Duodenal mucosa (tissue), 2 donors: ENCODE measurements around the gene MMS19.
A peak's percentile ranks its signal among the peaks of the same experiment; 100 is the strongest.
"Not testable (repeated sequence)": the region's sequence is repeated elsewhere in the genome, so short reads cannot be mapped to it uniquely, and the experiment has no call there.

ENCODE experiments used
- H3K27ac ChIP-seq: one replicate; pipeline ENCODE4 v1.7.0; 2013; ENCODE audit warnings: low read depth, low read length
- H3K27me3 ChIP-seq, 2 donors: one replicate each; pipeline ENCODE4 v1.7.0; 2013; ENCODE audit warnings: low read length in 2 of 2, control low read depth in 1 of 2; ENCODE audit not compliant: insufficient read depth in 2 of 2, control insufficient read depth in 1 of 2
- H3K36me3 ChIP-seq, 2 donors: one replicate each; pipeline ENCODE4 v1.7.0; 2013; ENCODE audit warnings: low read length in 2 of 2, control low read depth in 1 of 2; ENCODE audit not compliant: insufficient read depth in 2 of 2, control insufficient read depth in 1 of 2
- H3K4me1 ChIP-seq, 2 donors: one replicate each; pipeline ENCODE4 v1.7.0; 2013; ENCODE audit warnings: low read length in 2 of 2, control low read depth in 1 of 2; ENCODE audit not compliant: insufficient read depth in 2 of 2, control insufficient read depth in 1 of 2
- H3K4me3 ChIP-seq, 2 donors: one replicate each; pipeline ENCODE4 v1.7.0; 2013; ENCODE audit warnings: low read length in 2 of 2, low read depth in 1 of 2
- H3K9ac ChIP-seq, 2 donors: one replicate each; pipeline ENCODE4 v1.7.0; 2013; ENCODE audit warnings: low read length in 2 of 2, low read depth in 1 of 2
- H3K9me3 ChIP-seq, 2 donors: one replicate each; pipeline ENCODE4 v1.7.0; 2013; ENCODE audit warnings: low read length in 2 of 2, control low read depth in 1 of 2; ENCODE audit not compliant: control insufficient read depth in 1 of 2

MMS19 gene

DNA sequence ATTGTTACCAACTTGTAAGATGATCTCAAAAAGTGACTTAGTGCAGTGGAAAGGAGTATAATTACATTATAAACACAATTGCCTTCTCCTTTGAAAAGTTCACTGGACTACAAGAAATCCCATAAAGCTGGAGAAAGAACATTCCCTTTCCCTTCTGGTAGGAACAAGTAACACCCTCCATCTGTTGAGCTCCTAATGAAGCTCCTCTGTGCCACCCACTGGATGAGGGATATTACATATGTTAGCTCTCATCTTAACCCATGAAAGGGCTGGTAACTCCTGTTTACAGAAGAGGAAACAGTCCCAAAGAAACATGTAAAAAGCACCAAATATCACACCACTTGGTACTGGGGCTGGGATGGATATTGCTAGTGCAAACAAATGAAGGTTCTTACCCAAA lies 64.2 kb downstream of the MMS19 start:
- H3K4me3 ChIP-seq = no peak overlapping the region
- H3K36me3 ChIP-seq = peaks cover 23 to 62% of the 10 kb centered on the region in 2 donors
- no peaks in the 10 kb centered on the region for H3K4me1 ChIP-seq
- no peaks in the 10 kb centered on the region for H3K9me3 ChIP-seq
- no peak overlapping the region for H3K27ac ChIP-seq
- no peaks in the 10 kb centered on the region for H3K27me3 ChIP-seq
- no peak overlapping the region for H3K9ac ChIP-seq

GRCh38 chr10:97428572-97428981 lies 69.6 kb downstream of the MMS19 start:
- Histone ChIP-seq H3K4me1 (peaks cover 21 to 22% of the 10 kb centered on the region in 2 donors), H3K4me3 (peak overlapping the region in 1 of 2 donors; percentile 51), H3K36me3 (peaks cover 17 to 26% of the 10 kb centered on the region in 2 donors), H3K27ac (no peak overlapping the region), H3K9me3 (no peaks in the 10 kb centered on the region), H3K9ac (peak overlapping the region in 1 of 2 donors; percentile 79), H3K27me3 (no peaks in the 10 kb centered on the region)

- peak overlapping the region; percentile 79 to 82 for H3K9ac ChIP-seq
These were observed 70.5 kb downstream of the MMS19 start for GRCh38 chr10:97427571-97428179.

DNA sequence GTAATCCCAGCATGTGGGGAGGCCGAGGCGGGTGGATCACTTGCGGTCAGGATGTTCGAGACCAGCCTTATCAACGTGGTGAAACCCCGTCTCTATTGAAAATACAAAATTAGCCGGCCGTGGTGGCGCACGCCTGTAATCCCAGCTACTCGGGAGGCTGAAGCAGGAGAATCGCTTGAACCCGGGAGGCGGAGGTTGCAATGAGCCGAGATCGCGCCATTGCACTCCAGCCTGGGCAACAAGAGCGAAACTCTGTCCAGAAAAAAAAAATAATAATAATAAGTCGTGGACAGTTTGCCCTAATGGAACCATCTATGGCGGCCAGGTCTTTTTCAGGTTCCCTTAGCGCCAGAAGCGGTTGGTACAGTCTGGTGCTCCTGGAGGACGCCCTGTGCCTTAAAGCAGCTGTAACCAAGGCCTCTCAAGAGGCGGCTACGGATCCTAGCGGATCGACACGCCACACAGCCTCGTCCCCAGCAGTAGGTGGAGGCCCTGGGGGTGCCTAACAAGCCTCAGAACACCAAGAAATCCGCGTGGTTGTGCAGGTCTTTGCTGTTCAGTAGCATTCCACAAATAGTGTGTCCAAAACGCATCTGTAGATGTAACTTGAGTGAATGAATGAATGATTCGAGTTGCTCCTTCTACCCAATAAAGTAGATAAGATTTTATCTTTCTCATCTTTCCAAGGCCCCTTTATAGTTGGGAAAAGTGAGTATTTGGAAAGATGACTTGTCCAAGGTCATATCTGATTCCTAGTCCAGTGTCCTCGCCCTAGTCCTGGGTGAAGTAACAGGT lies 71.2 kb downstream of the MMS19 start:
- peak overlapping the region; percentile 68 for H3K27ac ChIP-seq
- peak overlapping the region; percentile 79 to 94 for H3K9ac ChIP-seq
- H3K4me1 ChIP-seq = peaks cover 21 to 22% of the 10 kb centered on the region in 2 donors
- H3K36me3 ChIP-seq = peaks cover 17 to 19% of the 10 kb centered on the region in 2 donors
- H3K27me3 ChIP-seq = no peaks in the 10 kb centered on the region
- no peaks in the 10 kb centered on the region for H3K9me3 ChIP-seq
- peak overlapping the region; percentile 96 to 99 for H3K4me3 ChIP-seq

More at GRCh38 chr10:97427571-97428179, 70.5 kb downstream of the MMS19 start:
- Histone ChIP-seq H3K9me3 (no peaks in the 10 kb centered on the region), H3K27me3 (no peaks in the 10 kb centered on the region), H3K27ac (no peak overlapping the region), H3K36me3 (peaks cover 17 to 22% of the 10 kb centered on the region in 2 donors), H3K4me1 (peaks cover 21 to 22% of the 10 kb centered on the region in 2 donors), H3K4me3 (peak overlapping the region; percentile 96 to 99)

DNA sequence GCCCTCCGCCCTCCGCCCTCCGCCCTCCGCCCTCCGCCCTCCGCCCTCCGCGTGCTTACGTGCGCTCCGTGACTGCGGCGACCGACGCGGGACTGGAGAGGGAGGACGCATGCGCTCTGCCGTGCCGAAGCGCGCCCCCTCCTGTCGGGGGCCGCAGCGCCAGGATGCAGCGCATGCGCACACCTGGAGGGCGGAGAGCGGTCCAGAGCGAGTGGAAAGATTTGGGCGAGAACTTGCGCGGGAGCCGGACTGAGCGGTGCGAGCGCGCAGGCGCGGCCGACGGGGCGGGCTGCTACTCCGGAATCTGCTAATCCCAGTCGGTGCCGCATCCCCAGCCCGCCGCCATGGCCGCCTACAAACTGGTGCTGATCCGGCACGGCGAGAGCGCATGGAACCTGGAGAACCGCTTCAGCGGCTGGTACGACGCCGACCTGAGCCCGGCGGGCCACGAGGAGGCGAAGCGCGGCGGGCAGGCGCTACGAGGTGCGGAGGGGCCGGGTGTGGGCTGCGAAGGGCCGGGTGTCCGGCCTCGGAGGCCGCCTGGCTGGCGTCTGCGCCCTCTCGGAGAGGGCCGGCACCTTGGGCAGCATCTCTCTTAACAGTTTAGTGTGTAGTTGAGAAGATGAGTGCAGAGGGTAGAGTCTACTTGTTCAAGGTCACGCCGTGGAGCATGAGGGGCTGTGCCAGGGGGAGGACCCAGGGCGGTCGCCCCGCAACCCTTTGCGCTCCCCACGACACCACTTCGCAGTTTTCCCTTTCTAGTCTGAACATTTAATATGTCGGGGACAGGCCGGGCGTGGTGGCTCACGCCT lies 72.1 kb downstream of the MMS19 start, which contains the start of gene PGAM1:
PGAM1 (plus strand) TSS at position 228 of the 812 bp plus-strand sequence; CDS start at position 345, 117 bp downstream.
- H3K27me3 ChIP-seq = no peaks in the 10 kb centered on the region
- peak within 1 kb of the TSS; percentile 96 to 99 for H3K4me3 ChIP-seq
- H3K4me1 ChIP-seq = peaks cover 21 to 22% of the 10 kb centered on the region in 2 donors
- peak within 1 kb of the TSS; percentile 79 to 94 for H3K9ac ChIP-seq
- H3K36me3 ChIP-seq = peaks cover 11 to 17% of the 10 kb centered on the region in 2 donors
- peak within 1 kb of the TSS; percentile 68 for H3K27ac ChIP-seq
- no peaks in the 10 kb centered on the region for H3K9me3 ChIP-seq

GRCh38 chr10:97423757-97424098 lies 74.5 kb downstream of the MMS19 start:
- not testable (repeated sequence) for H3K4me3 ChIP-seq, H3K36me3 ChIP-seq, H3K27me3 ChIP-seq, H3K9me3 ChIP-seq, H3K9ac ChIP-seq, H3K27ac ChIP-seq
- H3K4me1 ChIP-seq = peaks cover 19 to 26% of the 10 kb centered on the region in 2 donors

- Histone ChIP-seq H3K27ac (no peak overlapping the region), H3K4me3 (no peak overlapping the region), H3K9ac (no peak overlapping the region), H3K27me3 (no peaks in the 10 kb centered on the region), H3K4me1 (peaks cover 4 to 9% of the 10 kb centered on the region in 2 donors), H3K9me3 (no peaks in the 10 kb centered on the region), H3K36me3 (no peaks in the 10 kb centered on the region)
These were observed 81.7 kb downstream of the MMS19 start for GRCh38 chr10:97416565-97416964.

DNA sequence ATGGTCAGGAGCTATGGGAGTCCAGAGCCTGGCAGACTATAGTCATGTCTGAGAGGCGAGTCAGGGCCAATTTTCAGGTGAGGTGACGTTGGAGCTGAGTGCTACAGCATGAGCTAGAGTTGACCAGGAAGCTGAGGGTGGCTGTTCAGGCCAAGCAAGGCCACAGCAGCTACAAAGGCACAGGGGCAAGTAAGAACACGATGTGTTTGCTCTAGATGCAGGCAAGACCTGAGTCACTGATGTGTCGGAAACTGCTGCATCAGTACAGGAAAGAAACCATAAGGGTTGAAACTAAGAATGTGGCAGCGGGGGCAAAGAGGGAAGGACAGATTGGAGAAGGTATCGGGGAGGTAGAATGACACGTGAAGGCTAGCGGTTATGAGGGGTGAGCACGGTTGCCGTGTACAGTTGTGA lies 85.3 kb downstream of the MMS19 start:
- Histone ChIP-seq H3K4me3 (no peak overlapping the region), H3K4me1 (peaks cover 0 to 7% of the 10 kb centered on the region in 2 donors), H3K9me3 (no peaks in the 10 kb centered on the region), H3K27me3 (no peaks in the 10 kb centered on the region), H3K27ac (no peak overlapping the region), H3K36me3 (no peaks in the 10 kb centered on the region), H3K9ac (no peak overlapping the region)

DNA sequence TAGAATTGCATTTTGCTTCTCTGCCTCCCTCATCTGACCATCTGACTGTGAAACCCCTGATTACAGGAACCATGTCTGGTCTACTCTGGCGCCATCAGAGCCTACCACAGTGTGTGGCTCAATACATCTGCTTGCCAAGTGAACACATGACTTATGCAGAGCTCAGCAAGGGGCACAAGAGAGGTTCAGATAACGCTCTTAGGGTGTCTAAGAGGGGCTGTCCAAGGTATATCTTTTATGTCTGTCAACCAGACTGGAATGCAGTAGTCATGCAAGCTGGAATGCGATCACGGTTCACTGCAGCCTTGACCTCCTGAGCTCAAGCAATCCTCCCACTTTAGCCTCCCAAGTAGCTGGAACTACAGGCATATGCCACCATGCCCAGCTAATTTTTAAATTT lies 86.8 kb downstream of the MMS19 start:
- no peak overlapping the region for H3K9ac ChIP-seq
- H3K27me3 ChIP-seq = no peaks in the 10 kb centered on the region
- H3K36me3 ChIP-seq = no peaks in the 10 kb centered on the region
- H3K4me3 ChIP-seq = no peak overlapping the region
- no peaks in the 10 kb centered on the region for H3K9me3 ChIP-seq
- no peak overlapping the region for H3K27ac ChIP-seq
- peaks cover 0 to 13% of the 10 kb centered on the region in 2 donors for H3K4me1 ChIP-seq
